Keratinocyte (primary cell): ENCODE results near the gene CKAP4.

Source experiments
- CTCF ChIP-seq, 3 experiments: IDR thresholded peaks in 1 of 3; conservative IDR thresholded peaks in 1 of 3; optimal IDR thresholded peaks in 1 of 3; 2 replicates in 2 of 3; 3 replicates in 1 of 3; pipeline versions ENCODE3 to v1.5.1; 2011; ENCODE audit warnings: low read length in 3 of 3, mild to moderate bottlenecking in 3 of 3, moderate library complexity in 2 of 3, control low read depth in 1 of 3, inconsistent platforms in 1 of 3; ENCODE audit not compliant: insufficient read depth in 2 of 3; ENCODE audit errors: extremely low read depth in 1 of 3
- EZH2 ChIP-seq: IDR thresholded peaks from one replicate; pipeline ENCODE4 v1.6.1; 2012; ENCODE audit warnings: inconsistent platforms, mild to moderate bottlenecking, low read length, moderate library complexity

GRCh38 chr12:106258226-106258625, 10.4 kb upstream of the CKAP4 start:
- TF ChIP-seq CTCF (optimal IDR thresholded peaks at IDR 0.05 in 1 of 3, IDR thresholded peaks at IDR 0.05 in 1 of 3, conservative IDR thresholded peaks at IDR 0.05 in 1 of 3; ENCODE audit: extremely low read depth in 1 of 3, insufficient read depth in 2 of 3, low read length in 3 of 3) (no peak), EZH2 (no peak)
